ENCODE data around the gene DLGAP1.
"Not testable (repeated sequence)": the region's sequence is repeated elsewhere in the genome, so short reads cannot be mapped to it uniquely, and the experiment has no call there.

Gene DLGAP1

DNA sequence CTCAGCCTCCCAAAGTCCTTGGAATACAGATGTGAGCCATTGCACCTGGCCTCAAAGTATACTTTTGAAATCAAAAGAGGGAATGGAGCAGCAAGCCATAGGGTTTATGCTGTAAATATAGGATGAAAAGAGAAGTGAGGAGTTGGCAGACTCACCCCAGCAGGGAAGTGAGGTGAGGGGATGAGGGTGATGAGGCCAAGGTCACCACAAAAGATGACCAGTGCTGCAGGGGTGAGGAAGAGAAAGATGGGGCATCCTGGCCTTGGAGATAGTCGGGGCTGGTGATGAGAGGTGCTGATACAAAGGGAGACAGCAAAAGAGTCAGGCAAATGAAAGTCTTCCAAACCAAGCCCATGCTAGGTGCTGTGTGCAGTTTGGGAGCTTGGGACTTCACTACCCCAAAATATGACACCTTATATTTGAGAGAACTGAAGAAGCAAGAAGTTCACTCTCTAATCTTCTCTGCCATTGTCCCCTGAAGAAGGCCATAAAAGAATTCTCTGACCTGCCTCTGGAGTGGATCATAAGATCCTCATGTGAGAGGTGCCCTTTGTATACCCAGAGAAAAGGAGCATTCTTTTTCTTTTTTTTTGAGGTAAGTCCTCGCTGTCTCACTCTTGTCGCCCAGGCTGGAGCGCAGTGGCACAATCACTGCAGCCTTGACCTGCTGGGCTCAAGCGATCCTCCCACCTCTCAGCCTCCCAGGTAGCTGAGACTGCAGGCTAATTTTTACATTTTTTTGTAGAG, 974.1 kb downstream of the DLGAP1 start:
- no peak overlapping the region for H3K27ac ChIP-seq
- H3K4me3 ChIP-seq: no peak overlapping the region
- TF ChIP-seq, protein P1, sequence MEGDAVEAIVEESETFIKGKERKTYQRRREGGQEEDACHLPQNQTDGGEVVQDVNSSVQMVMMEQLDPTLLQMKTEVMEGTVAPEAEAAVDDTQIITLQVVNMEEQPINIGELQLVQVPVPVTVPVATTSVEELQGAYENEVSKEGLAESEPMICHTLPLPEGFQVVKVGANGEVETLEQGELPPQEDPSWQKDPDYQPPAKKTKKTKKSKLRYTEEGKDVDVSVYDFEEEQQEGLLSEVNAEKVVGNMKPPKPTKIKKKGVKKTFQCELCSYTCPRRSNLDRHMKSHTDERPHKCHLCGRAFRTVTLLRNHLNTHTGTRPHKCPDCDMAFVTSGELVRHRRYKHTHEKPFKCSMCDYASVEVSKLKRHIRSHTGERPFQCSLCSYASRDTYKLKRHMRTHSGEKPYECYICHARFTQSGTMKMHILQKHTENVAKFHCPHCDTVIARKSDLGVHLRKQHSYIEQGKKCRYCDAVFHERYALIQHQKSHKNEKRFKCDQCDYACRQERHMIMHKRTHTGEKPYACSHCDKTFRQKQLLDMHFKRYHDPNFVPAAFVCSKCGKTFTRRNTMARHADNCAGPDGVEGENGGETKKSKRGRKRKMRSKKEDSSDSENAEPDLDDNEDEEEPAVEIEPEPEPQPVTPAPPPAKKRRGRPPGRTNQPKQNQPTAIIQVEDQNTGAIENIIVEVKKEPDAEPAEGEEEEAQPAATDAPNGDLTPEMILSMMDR (IDR thresholded peaks at IDR 0.05): no peak
- DNase-seq (ENCODE audit: low spot score): no peak

DNA sequence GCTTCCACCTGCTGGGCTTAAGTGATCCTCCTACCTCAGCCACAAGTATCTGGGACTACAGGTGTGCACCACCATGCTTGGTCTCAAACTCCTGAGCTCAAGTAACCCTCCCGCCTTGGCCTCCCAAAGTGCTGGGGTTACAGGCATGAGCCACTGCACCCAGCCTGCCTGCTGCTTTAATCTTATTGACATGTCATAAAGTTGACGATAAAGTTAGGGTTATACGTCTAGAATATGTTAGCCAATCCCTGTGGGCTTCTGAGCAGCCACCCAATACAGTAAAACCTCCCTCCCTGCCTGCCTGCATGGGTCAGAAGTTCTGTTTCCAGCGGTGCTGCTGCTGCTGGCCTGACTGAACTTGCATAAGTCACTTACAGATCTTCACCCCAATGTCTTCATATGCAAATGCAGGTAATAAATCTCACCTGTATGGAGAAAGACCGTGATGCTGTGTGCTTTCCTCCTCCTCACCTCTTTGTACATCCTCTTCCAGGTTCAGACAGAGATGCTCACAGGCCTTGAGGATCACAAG, 975.1 kb downstream of the DLGAP1 start:
- H3K4me3 ChIP-seq: no peak overlapping the region
- TF ChIP-seq, protein P1 (IDR thresholded peaks at IDR 0.05): no peak
- no peak for DNase-seq (ENCODE audit: low spot score)
- H3K27ac ChIP-seq: no peak overlapping the region

DNA sequence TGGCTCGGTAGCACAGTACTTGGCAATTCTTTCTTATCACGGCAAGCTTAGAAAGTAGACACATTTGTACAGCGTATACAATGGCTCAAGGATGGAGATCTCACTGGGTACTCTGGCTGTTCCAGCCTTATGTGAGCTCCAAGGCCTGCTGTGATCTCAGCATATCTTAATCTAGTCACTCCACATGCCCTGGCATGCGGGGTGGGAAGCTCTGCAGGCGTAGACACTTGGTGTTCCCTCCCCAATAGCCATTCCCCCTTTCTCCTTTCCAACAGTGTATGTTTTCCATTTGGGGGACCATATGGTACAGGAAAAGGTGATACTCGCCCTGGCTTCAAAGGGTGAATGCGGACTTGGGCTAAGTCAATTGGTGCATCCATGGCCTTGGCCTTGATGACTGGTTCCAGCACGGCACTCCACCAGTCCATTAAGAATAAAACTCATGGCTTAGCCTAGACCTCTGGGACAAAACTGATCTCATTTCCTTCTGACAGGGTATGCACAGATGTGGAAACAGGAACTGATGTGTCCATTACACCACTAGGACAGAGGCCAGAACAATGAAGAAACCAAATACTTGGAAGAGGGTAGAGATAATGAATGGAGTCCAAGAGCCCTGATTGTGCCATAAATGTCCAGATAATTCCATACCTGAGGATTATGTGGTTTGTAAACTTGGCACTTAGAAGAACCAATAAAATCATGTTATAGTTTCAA, 976.7 kb downstream of the DLGAP1 start:
- no peak overlapping the region for H3K27ac ChIP-seq

DNA sequence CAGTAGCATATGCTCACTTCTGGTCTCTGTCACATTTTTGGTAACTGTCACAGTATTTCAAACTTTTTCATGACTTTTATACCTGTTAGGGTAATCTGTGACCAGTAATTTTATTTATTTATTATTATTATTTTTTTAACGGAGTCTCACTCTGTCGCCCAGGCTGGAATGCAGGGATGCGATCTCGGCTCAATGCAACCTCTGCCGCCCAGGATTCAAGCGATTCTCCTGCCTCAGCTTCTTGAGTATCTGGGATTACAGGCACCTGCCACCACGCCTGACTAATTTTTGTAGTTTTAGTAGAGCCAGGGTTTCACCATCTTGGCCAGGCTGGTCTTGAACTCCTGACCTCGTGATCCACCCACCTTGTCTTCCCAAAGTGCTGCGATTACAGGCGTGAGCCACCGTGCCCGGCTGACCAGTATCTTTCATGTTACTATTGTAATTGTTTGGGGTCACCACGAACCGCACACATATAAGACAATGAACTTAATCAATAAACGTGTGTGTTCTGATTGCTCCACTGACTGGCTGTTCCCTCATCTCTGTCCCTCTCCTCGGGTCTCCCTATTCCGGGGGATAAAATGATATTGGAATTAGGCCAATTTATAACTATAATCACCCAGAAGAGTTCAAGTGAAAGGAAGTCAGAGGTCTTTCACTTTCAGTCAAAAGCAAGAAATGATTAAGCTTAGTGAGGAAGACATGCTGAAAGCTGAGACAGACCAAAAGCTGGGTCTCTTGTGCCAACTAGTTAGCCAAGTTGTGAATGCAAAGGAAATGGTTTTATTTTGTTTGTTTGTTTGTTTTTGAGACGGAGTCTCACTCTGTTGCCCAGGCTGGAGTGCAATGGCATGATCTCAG, 982.2 kb downstream of the DLGAP1 start:
- Histone ChIP-seq H3K4me3 (no peak overlapping the region), H3K27ac (no peak overlapping the region)
- TF ChIP-seq, protein P1 (IDR thresholded peaks at IDR 0.05): no peak
- DNase-seq (ENCODE audit: low spot score): no peak

More for the DNA sequence above, 976.7 kb downstream of the DLGAP1 start:
- TF ChIP-seq, protein P1 (IDR thresholded peaks at IDR 0.05): no peak
- no peak for DNase-seq (ENCODE audit: low spot score)
- H3K4me3 ChIP-seq: no peak overlapping the region

DNA sequence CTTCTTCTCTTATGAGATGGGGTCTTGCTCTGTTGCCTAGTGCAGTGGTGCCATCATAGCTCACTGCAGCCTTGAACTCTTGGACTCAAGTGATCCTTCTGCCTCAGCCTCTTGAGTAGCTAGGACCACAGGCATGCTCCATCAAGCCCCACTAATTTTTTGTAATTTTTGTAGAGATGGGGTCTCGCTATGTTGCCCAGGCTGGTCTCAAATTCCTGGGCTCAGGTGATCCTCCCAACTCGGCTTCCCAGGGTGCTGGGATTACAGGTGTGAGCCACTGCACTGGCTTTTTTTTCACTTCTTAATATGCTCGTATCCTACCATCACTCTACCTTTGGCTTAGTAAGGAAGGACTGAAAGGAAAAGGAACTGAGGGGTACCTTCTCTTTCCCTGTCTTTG, 983.0 kb downstream of the DLGAP1 start:
- not testable (repeated sequence) for H3K27ac ChIP-seq; H3K4me3 ChIP-seq; DNase-seq (ENCODE audit: low spot score)

DNA sequence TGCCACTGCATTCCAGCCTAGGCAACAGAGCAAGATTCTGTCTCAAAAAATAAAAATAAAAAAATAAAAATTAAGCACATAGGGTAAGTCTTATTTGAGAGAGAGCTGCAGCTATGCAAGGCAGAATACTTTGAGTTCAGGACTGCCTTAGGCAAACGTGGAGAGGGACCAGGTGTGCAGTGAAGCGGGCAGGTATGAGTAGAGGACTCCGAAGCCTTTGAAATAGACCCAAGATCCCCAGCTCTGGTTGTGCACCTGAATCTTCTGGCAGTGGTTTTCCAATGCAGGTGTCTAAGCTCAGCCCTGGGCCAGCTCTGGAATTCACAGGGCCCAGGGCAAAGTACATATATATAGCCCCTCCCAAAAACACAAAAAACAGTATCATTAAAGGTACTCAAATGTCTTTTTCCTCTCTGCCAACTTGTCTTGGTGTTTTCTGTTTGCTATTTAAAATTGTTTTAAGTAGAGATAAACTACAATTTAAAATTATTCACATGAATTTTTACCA, 983.9 kb downstream of the DLGAP1 start:
- TF ChIP-seq, protein P1 (IDR thresholded peaks at IDR 0.05): no peak

DNA sequence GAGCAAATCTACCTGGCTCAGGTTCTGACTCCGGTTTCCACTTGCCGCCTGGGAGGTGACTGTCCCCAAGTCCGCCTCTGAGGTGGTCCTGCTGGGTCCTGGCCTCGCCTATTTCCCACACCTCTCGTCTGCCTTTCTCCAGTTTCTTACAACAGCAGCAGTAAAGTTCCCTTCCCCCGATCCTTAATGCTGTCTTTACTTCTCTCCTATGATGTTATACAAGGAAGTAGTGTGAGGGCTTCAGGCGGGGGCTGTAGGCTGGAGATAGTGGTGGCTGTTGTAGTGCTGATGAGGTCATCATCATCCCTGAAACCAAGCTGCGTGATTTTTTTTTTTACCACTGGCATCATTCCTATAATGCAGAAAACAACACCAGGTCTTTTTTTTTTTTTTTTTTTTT, 986.3 kb downstream of the DLGAP1 start:
- Histone ChIP-seq H3K4me3 (no peak overlapping the region), H3K27ac (no peak overlapping the region)
- no peak for DNase-seq (ENCODE audit: low spot score)
- TF ChIP-seq, protein P1 (IDR thresholded peaks at IDR 0.05): no peak

More for the DNA sequence above, 983.9 kb downstream of the DLGAP1 start:
- DNase-seq (ENCODE audit: low spot score): no peak
- no peak overlapping the region for H3K27ac ChIP-seq
- H3K4me3 ChIP-seq: no peak overlapping the region
